ENCODE results near the gene SHQ1.
"Not testable (repeated sequence)": the region's sequence is repeated elsewhere in the genome, so short reads cannot be mapped to it uniquely, and the experiment has no call there.

Gene SHQ1

GRCh38 chr3:72803573-72803972, 44.7 kb downstream of the SHQ1 start:
- no peak for DNase-seq (ENCODE audit: low read depth in 2 of 3, low spot score in 1 of 3)

- no peak for DNase-seq (ENCODE audit: low read depth in 2 of 3, low spot score in 1 of 3)
Observed at GRCh38 chr3:72802001-72802400, 46.2 kb downstream of the SHQ1 start.

- no peak for DNase-seq (ENCODE audit: low read depth in 2 of 3, low spot score in 1 of 3)
Observed at GRCh38 chr3:72800869-72801268, 47.4 kb downstream of the SHQ1 start.

GRCh38 chr3:72798552-72799195, 49.6 kb downstream of the SHQ1 start:
- no peak for DNase-seq (ENCODE audit: low read depth in 2 of 3, low spot score in 1 of 3)

DNA sequence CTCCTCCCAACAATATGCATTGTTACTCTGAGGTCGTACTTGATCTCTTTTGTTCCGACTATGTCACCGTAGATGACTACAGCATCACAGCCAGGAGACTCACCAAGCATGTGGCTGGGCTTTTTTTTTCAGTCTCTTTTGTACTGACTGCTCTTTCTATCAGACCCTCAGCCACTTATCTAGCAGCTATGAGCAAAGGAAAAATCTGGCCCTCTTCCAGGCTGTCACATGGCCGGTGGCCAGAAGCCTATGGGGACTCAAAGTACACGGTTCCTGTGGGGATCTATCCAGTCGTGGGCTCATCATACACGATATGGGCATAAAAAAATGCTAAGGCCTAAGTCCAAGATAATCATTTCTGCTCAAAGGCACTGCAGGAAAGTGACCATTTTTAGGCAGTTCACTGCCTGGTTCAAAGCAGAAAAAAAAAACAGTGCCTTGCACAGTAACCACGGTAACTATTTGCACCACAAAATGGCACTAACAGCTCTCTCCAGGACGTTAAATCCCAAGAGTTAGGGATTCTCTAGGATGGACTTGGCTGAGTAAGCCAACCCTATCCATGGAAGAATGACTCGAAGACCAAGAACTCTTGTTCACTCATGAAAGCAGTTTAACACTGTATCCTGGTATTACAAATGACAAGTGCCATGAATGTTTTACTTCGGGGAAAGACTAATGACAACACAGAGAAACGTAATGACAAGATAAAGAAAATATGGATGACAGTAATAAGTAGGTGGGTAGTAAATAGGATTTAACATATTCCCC, 50.3 kb downstream of the SHQ1 start:
- DNase-seq (ENCODE audit: low read depth in 2 of 3, low spot score in 1 of 3), result no peak

- no peak for DNase-seq (ENCODE audit: low read depth in 2 of 3, low spot score in 1 of 3)
Observed at GRCh38 chr3:72794079-72794478, 54.2 kb downstream of the SHQ1 start.

DNA sequence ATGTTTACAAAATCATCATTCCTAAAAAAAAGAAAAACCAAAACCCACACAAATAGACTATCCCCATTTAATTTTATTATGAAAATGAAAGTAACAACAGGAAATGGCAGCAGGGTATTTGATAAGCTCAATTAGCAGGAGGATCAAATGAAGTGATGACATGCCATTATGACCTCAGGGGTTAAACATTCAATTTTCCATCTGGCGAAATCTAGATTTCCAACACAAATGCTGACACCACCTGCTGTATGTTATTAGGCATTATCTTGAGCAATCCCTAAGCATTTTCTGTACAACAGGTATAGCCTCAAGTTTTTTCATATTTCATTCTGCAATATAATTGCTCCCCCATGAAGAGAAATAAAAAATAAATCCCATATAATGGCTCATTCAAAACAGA, 57.1 kb downstream of the SHQ1 start:
- no peak for DNase-seq (ENCODE audit: low read depth in 2 of 3, low spot score in 1 of 3)

GRCh38 chr3:72789786-72790185, 58.5 kb downstream of the SHQ1 start:
- no peak for DNase-seq (ENCODE audit: low read depth in 2 of 3, low spot score in 1 of 3)

DNA sequence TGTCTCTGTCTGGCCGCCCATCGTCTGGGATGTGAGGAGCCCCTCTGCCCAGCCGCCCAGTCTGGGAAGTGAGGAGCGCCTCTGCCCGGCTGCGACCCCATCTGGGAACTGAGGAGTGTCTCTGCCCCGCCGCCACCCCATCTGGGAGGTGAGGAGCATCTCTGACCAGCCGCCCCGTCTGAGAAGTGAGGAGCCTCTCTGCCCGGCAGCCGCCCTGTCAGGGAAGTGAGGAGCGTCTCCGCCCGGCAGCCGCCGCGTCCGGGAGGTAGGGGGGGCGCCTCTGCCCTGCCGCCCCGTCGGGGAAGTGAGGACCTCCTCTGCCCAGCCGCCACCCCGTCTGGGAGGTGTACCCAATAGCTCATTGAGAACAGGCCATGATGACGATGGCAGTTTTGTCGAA, 60.0 kb downstream of the SHQ1 start:
- not testable (repeated sequence) for DNase-seq (ENCODE audit: low read depth in 2 of 3, low spot score in 1 of 3)

GRCh38 chr3:72786668-72787067, 61.6 kb downstream of the SHQ1 start:
- DNase-seq (ENCODE audit: low read depth in 2 of 3, low spot score in 1 of 3), result no peak

DNA sequence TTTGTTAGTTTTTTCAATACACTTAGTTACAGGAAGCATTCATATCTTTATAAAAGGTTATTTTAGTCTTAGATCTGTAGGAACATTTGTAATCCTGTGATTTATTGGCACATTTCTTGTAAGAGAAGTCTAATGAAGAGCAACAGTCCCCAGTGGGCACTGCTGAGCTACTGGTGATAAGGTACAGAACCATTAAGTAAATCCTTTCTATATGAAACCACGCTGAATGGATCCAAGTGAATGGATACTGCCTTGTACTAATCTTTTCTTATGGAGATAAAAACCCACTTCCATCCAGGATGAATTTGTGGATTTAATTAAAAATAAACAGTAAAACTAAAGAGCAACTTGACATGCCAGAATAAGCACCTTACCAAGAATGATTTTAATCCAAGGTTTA, 64.0 kb downstream of the SHQ1 start:
- no peak for DNase-seq (ENCODE audit: low read depth in 2 of 3, low spot score in 1 of 3)

GRCh38 chr3:72782521-72782920, 65.7 kb downstream of the SHQ1 start:
- DNase-seq (ENCODE audit: low read depth in 2 of 3, low spot score in 1 of 3), result no peak

- DNase-seq (ENCODE audit: low read depth in 2 of 3, low spot score in 1 of 3), result no peak
Observed at GRCh38 chr3:72769758-72770540, 78.3 kb downstream of the SHQ1 start.

GRCh38 chr3:72768936-72769335, 79.3 kb downstream of the SHQ1 start:
- no peak for DNase-seq (ENCODE audit: low read depth in 2 of 3, low spot score in 1 of 3)

GRCh38 chr3:72768481-72768880, 79.8 kb downstream of the SHQ1 start:
- DNase-seq (ENCODE audit: low read depth in 2 of 3, low spot score in 1 of 3), result no peak

- DNase-seq (ENCODE audit: low read depth in 2 of 3, low spot score in 1 of 3), result no peak
Observed at GRCh38 chr3:72768006-72768441, 80.2 kb downstream of the SHQ1 start.

DNA sequence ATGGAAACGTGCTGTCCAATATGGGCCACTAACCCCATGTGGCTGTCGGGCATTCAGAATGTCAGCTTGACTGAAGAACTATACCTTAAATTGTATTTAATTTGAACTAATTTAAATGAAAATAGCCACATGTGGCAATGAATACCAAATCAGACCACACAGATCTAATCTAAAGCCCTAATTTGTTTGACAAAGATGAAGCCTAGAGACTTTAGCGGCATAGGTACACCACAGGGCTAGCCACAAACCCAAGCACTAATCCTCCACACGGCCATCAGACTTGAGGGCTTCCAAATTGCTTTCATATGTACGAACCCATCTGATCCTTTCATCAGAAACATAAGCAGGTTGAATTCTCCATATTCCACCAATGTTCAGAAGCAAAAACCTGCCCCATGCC, 81.4 kb downstream of the SHQ1 start:
- no peak for DNase-seq (ENCODE audit: low read depth in 2 of 3, low spot score in 1 of 3)

GRCh38 chr3:72763751-72764440, 84.3 kb downstream of the SHQ1 start:
- no peak for DNase-seq (ENCODE audit: low read depth in 2 of 3, low spot score in 1 of 3)

GRCh38 chr3:72761410-72761809, 86.8 kb downstream of the SHQ1 start:
- no peak for DNase-seq (ENCODE audit: low read depth in 2 of 3, low spot score in 1 of 3)

DNA sequence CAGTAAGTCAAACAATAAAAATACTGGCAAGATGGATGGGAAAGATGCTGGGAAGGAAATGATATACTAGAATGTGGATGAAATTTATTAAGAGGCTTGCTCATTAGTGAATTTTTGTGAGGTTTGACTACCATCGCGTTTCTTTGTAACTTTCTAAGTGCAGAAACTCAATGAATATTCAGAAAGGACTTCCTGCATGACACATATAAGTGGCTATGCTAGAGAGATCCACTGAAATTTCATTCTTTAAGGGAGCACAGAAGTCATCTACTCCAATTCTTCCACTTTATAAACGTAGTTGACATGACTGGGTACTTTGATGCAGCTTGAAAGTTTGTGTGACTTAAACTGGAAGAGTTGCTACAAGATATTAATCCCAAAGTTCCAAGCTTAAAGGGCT, 88.0 kb downstream of the SHQ1 start:
- DNase-seq (ENCODE audit: low read depth in 2 of 3, low spot score in 1 of 3), result no peak

DNA sequence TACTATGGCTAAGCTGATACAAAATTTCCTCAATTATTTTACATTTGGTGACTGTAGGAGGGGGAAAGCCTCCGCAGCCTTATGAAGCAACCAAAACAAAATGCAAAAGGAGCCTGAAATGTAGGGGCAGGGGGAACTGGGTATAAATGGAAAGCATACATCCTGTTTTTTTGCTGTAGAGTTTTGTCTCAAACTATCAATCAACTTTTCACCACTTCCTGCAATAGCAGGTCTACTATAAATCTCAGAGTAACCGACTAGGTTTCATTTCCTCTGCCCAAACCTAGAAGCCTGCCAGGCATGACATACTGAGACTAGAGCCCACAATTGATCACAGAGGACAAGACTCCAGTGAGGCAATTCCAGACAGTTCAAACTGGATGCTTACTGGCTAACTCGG, 91.3 kb downstream of the SHQ1 start:
- DNase-seq (ENCODE audit: low read depth in 2 of 3, low spot score in 1 of 3), result peak in 1 of 3 donors; percentile 31

Data from stimulated activated CD4-positive, alpha-beta T cell treated with anti-CD3 and anti-CD28 coated beads, Interleukin-12 subunit alpha, Interleukin-12 subunit beta, amount 100 ng/mL, for 48 hours (primary cell).